IMR-90 (cell line): ENCODE results near the gene CDH16. TPM values are rescaled to one million over a fixed set of nuclear protein-coding genes. Genes with fewer than 3 reads are reported as not detected.

Experiments used
- ATAC-seq: fragments of 200-7000 bp; cut with Tn5 transposase; 2 replicates; pipeline ENCODE4 v1.9.1; 2020; ENCODE audit warnings: low read depth, mild to moderate bottlenecking, moderate library complexity
- BruUV-seq: library from RNA; stranded (reverse); fragments of 400-500 nt; replicated peaks from 2 replicates; lab custom pipeline; 2021; lab: Mats Ljungman, UMichigan
- CTCF ChIA-PET: fragments of 300-600 bp; formaldehyde crosslinking; extraction: SDS; loops from one replicate; lab custom pipeline; 2021; ENCODE audit warnings: antibody characterized with exemption; lab: Yijun Ruan, JAX
- POLR2A ChIA-PET: fragments of 300-600 bp; sonication (Branson Sonifier 250); formaldehyde crosslinking; loops from one replicate; lab custom pipeline; 2022; ENCODE audit warnings: antibody characterized with exemption; ENCODE audit not compliant: unreplicated experiment; lab: Charles Lee
- DNase-seq: peaks from one replicate; pipeline ENCODE4 v3.0.0; 2013
- H2AFZ ChIP-seq: replicated peaks from 2 replicates; pipeline ENCODE3; 2013; ENCODE audit warnings: low read length, mild to moderate bottlenecking; ENCODE audit not compliant: poor library complexity
- H2AK5ac ChIP-seq: 2 replicates; pipeline ENCODE4 v1.6.1; 2013; ENCODE audit warnings: low read depth, low read length, inconsistent platforms
- H2AK9ac ChIP-seq: replicated peaks from 2 replicates; pipeline ENCODE3; 2013; ENCODE audit warnings: mild to moderate bottlenecking, low read depth, low read length, moderate library complexity; ENCODE audit not compliant: poor library complexity
- H2BK120ac ChIP-seq: 2 replicates; pipeline ENCODE4 v1.6.1; 2013; ENCODE audit warnings: low read depth, low read length, inconsistent platforms
- H2BK15ac ChIP-seq: 3 replicates; pipeline ENCODE4 v1.6.1; 2013; ENCODE audit warnings: low read depth, low read length, inconsistent platforms
- H2BK20ac ChIP-seq: 2 replicates; pipeline ENCODE4 v1.6.1; 2013; ENCODE audit warnings: low read depth, mild to moderate bottlenecking, inconsistent platforms, low read length, moderate library complexity
- H2BK5ac ChIP-seq: 2 replicates; pipeline ENCODE4 v1.6.1; 2013; ENCODE audit warnings: mild to moderate bottlenecking, low read depth, low read length, inconsistent platforms; ENCODE audit not compliant: poor library complexity, severe bottlenecking
- H3K14ac ChIP-seq: replicated peaks from 2 replicates; pipeline ENCODE4 v1.6.1; 2013; ENCODE audit warnings: low read depth, low read length, inconsistent platforms
- H3K18ac ChIP-seq: 2 replicates; pipeline ENCODE4 v1.6.1; 2013; ENCODE audit warnings: low read depth, low read length, control low read depth
- H3K23ac ChIP-seq: 2 replicates; pipeline ENCODE4 v1.6.1; 2013; ENCODE audit warnings: low read depth, low read length, inconsistent platforms
- H3K27ac ChIP-seq: 2 replicates; pipeline ENCODE4 v1.5.1; 2013; ENCODE audit warnings: mild to moderate bottlenecking, control low read depth, low read length; ENCODE audit not compliant: insufficient read depth
- H3K27me3 ChIP-seq: 2 replicates; pipeline ENCODE4 v1.6.1; 2013; ENCODE audit warnings: low read length; ENCODE audit not compliant: control insufficient read depth, insufficient read depth
- H3K36me3 ChIP-seq: 2 replicates; pipeline ENCODE4 v1.6.1; 2013; ENCODE audit warnings: low read length, mixed read lengths; ENCODE audit not compliant: control insufficient read depth, insufficient read depth
- H3K4ac ChIP-seq: 2 replicates; pipeline ENCODE4 v1.6.1; 2013; ENCODE audit warnings: low read depth, low read length, inconsistent platforms
- H3K4me1 ChIP-seq: 2 replicates; pipeline ENCODE4 v1.6.1; 2013; ENCODE audit warnings: low read length, mixed read lengths; ENCODE audit not compliant: control insufficient read depth, insufficient read depth
- H3K4me2 ChIP-seq: 2 replicates; pipeline ENCODE4 v1.6.1; 2013; ENCODE audit warnings: low read depth, mild to moderate bottlenecking, control low read depth, low read length, moderate library complexity
- H3K4me3 ChIP-seq: 2 replicates; pipeline ENCODE4 v1.5.1; 2013; ENCODE audit warnings: low read depth, mild to moderate bottlenecking, control low read depth, low read length, moderate library complexity; ENCODE audit not compliant: insufficient read depth
- H3K56ac ChIP-seq: 2 replicates; pipeline ENCODE4 v1.6.1; 2013; ENCODE audit warnings: low read length, inconsistent platforms; ENCODE audit not compliant: insufficient read depth; ENCODE audit errors: extremely low read depth
- H3K79me1 ChIP-seq, 2 experiments: 2 replicates each; pipeline ENCODE4 v1.6.1; 2013; ENCODE audit warnings: low read length in 2 of 2, inconsistent platforms in 1 of 2, low read depth in 1 of 2
- H3K9ac ChIP-seq: 2 replicates; pipeline ENCODE4 v1.6.1; 2013; ENCODE audit warnings: low read depth, low read length, control low read depth
- H3K9me1 ChIP-seq: 2 replicates; pipeline ENCODE4 v1.6.1; 2013; ENCODE audit warnings: low read length, inconsistent platforms; ENCODE audit not compliant: insufficient read depth
- H3K9me3 ChIP-seq: 2 replicates; pipeline ENCODE4 v1.6.1; 2013; ENCODE audit warnings: low read length; ENCODE audit not compliant: control insufficient read depth, insufficient read depth
- H4K20me1 ChIP-seq: 2 replicates; pipeline ENCODE4 v1.6.1; 2013; ENCODE audit warnings: low read length, inconsistent platforms; ENCODE audit not compliant: insufficient read depth
- H4K5ac ChIP-seq: 2 replicates; pipeline ENCODE4 v1.6.1; 2013; ENCODE audit warnings: mild to moderate bottlenecking, low read depth, low read length, control low read depth
- H4K8ac ChIP-seq, 2 experiments: 2 replicates each; pipeline ENCODE4 v1.6.1; 2013; ENCODE audit warnings: low read depth in 2 of 2, low read length in 2 of 2, control low read depth in 1 of 2, inconsistent platforms in 1 of 2
- H4K91ac ChIP-seq: 2 replicates; pipeline ENCODE4 v1.6.1; 2013; ENCODE audit warnings: low read depth, low read length, inconsistent platforms; ENCODE audit not compliant: insufficient read depth
- BHLHE40 ChIP-seq: fragments of 150-350 bp; IDR thresholded peaks from 2 replicates; pipeline ENCODE4 v1.6.1; 2016; ENCODE audit warnings: mild to moderate bottlenecking, low read depth, low read length
- CEBPB ChIP-seq: IDR thresholded peaks from 2 replicates; pipeline ENCODE4 v1.6.1; 2012; ENCODE audit warnings: low read depth, low read length, improper control_type of control experiment
- CHD1 ChIP-seq: IDR thresholded peaks from 2 replicates; pipeline ENCODE4 v1.6.1; 2012; ENCODE audit warnings: low read depth, low read length, improper control_type of control experiment
- FOS ChIP-seq: fragments of 150-350 bp; IDR thresholded peaks from 2 replicates; pipeline ENCODE4 v1.6.1; 2016; ENCODE audit warnings: low read depth, low read length
- MAFK ChIP-seq: IDR thresholded peaks from 2 replicates; pipeline ENCODE4 v1.6.1; 2012; ENCODE audit warnings: low read depth, low read length, improper control_type of control experiment
- MAZ ChIP-seq: IDR thresholded peaks from 2 replicates; pipeline ENCODE4 v1.6.1; 2012; ENCODE audit warnings: low read depth, mild to moderate bottlenecking, low read length, improper control_type of control experiment, moderate library complexity, borderline replicate concordance
- MXI1 ChIP-seq: IDR thresholded peaks from 2 replicates; pipeline ENCODE4 v1.6.1; 2012; ENCODE audit warnings: low read depth, mild to moderate bottlenecking, low read length, moderate library complexity, borderline replicate concordance
- POLR2A ChIP-seq: IDR thresholded peaks from 2 replicates; pipeline ENCODE4 v1.6.1; 2012; ENCODE audit warnings: mild to moderate bottlenecking, low read depth, low read length
- RAD21 ChIP-seq: IDR thresholded peaks from 2 replicates; pipeline ENCODE4 v1.6.1; 2012; ENCODE audit warnings: low read length, improper control_type of control experiment
- RCOR1 ChIP-seq: IDR thresholded peaks from 2 replicates; pipeline ENCODE4 v1.6.1; 2012; ENCODE audit warnings: mild to moderate bottlenecking, low read length, improper control_type of control experiment; ENCODE audit not compliant: insufficient replicate concordance
- RFX5 ChIP-seq: IDR thresholded peaks from 2 replicates; pipeline ENCODE4 v1.8.0; 2012; ENCODE audit warnings: low read depth, mild to moderate bottlenecking, low read length, moderate library complexity
- SMC3 ChIP-seq: fragments of 150-350 bp; IDR thresholded peaks from 2 replicates; pipeline ENCODE4 v1.6.1; 2016; ENCODE audit warnings: low read depth, mild to moderate bottlenecking, antibody characterized with exemption, low read length, moderate library complexity
- USF2 ChIP-seq: fragments of 150-350 bp; IDR thresholded peaks from 2 replicates; pipeline ENCODE4 v1.6.1; 2017; ENCODE audit warnings: mild to moderate bottlenecking, antibody characterized with exemption, low read length, low read depth
- WGBS, 2 experiments: methylation state at CpG; one replicate each; pipeline versions ENCODE4 v1.1.5 to v1.1.7; 2013; ENCODE audit warnings: missing lambda C conversion rate in 2 of 2; ENCODE audit not compliant: insufficient read length in 1 of 2; ENCODE audit errors: extremely low coverage in 2 of 2; 5-methylcytosine and 5-hydroxymethylcytosine counted together
- dilution Hi-C: fragments of 300-500 bp; cut with HindIII; formaldehyde crosslinking; loops from one replicate; pipeline ENCODE4 v1.14.3; 2018; ENCODE audit warnings: low sequenced_read_pairs; ENCODE audit not compliant: unreplicated experiment
- in situ Hi-C: fragments of 300-500 bp; cut with MboI; formaldehyde crosslinking; loops from 3 replicates; pipeline ENCODE4 v1.14.3; 2019; ENCODE audit warnings: low sequenced_read_pairs, inconsistent platforms, mixed read lengths
- intact Hi-C: fragments of 100-400 bp; cut with micrococcal nuclease; formaldehyde crosslinking; loops from 2 replicates; pipeline ENCODE4 v1.10.0; 2022
- polyA plus RNA-seq, 3 experiments: library from polyadenylated mRNA; depleted of rRNA; stranded (reverse); fragments of >200 nt; gene quantifications; 2 replicates each; pipeline ENCODE4 v1.2.3, GENCODE V29; 2012; ENCODE audit warnings: low replicate concordance in 1 of 3
- total RNA-seq: library from RNA; depleted of rRNA; stranded (reverse); fragments of >200 nt; gene quantifications from 2 replicates; pipeline ENCODE4 v1.2.3, GENCODE V29; 2012
- TF ChIP-seq, protein P1 (sequence below): conservative IDR thresholded peaks from 2 replicates; pipeline ENCODE4 v1.5.1; 2012; ENCODE audit warnings: mild to moderate bottlenecking, low read depth, low read length, improper control_type of control experiment
- TF ChIP-seq, protein P2 (sequence below): fragments of 150-350 bp; IDR thresholded peaks from 2 replicates; pipeline ENCODE4 v1.6.1; 2016; ENCODE audit warnings: low read depth, mild to moderate bottlenecking, low read length, moderate library complexity, borderline replicate concordance

The CDH16 gene
- total and polyA plus RNA-seq, 2 of the 4 experiments (the other 2 are of a cell fraction) = not detected

DNA sequence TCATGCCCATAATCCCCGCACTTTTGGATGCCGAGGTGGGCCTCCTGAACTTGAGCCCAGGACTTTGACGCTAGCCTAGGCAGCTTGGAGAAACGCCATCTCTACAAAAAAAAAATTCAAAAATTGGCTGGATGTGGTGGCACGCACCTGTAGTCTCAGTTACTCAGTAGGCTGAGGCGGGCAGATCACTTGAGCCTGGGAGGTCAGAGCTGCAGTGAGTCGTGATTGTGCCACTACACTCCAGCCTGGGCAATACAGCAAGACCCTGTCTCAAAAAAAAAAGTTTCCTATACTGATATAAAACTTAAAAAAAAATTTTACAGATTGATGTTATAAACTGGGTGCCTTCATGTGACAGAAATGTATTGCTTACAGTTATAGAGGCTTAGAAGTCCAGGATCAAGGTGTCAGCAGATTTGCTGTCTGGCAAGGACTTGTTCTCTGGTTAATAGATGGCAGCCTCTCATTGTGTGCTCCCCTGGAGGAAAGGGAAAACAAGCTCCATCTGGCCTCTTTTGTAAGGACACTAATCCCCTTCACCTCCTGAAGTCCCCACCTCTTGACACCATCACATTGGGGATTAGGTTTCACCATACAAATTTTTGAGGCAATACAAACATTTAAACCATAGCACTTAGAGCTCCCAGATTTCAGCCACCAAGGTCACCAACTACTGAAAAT, 33.9 kb upstream of the CDH16 start:
- no peak overlapping the region for H3K4me2 ChIP-seq
- peaks cover 2% of the 10 kb centered on the region; the same call in 1 of the 2 replicates for H3K9me3 ChIP-seq
- no peak overlapping the region for H4K8ac ChIP-seq
- no peak overlapping the region for H4K91ac ChIP-seq
- H2BK5ac ChIP-seq = no peak overlapping the region
- H3K36me3 ChIP-seq = no peaks in the 10 kb centered on the region
- H3K27ac ChIP-seq = no peak overlapping the region
- H3K4me3 ChIP-seq = no peak overlapping the region
- H2BK120ac ChIP-seq = no peak overlapping the region
- H3K79me1 ChIP-seq = no peaks in the 10 kb centered on the region
- no peak overlapping the region for H3K18ac ChIP-seq
- TF ChIP-seq, protein P1, sequence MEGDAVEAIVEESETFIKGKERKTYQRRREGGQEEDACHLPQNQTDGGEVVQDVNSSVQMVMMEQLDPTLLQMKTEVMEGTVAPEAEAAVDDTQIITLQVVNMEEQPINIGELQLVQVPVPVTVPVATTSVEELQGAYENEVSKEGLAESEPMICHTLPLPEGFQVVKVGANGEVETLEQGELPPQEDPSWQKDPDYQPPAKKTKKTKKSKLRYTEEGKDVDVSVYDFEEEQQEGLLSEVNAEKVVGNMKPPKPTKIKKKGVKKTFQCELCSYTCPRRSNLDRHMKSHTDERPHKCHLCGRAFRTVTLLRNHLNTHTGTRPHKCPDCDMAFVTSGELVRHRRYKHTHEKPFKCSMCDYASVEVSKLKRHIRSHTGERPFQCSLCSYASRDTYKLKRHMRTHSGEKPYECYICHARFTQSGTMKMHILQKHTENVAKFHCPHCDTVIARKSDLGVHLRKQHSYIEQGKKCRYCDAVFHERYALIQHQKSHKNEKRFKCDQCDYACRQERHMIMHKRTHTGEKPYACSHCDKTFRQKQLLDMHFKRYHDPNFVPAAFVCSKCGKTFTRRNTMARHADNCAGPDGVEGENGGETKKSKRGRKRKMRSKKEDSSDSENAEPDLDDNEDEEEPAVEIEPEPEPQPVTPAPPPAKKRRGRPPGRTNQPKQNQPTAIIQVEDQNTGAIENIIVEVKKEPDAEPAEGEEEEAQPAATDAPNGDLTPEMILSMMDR = no peak
- TF ChIP-seq RFX5 (no peak), RCOR1 (no peak), CHD1 (no peak), SMC3 (no peak), MAFK (no peak), FOS (no peak), RAD21 (no peak), POLR2A (no peak), MAZ (no peak), CEBPB (no peak), USF2 (no peak), MXI1 (no peak), BHLHE40 (no peak)
- TF ChIP-seq, protein P2, sequence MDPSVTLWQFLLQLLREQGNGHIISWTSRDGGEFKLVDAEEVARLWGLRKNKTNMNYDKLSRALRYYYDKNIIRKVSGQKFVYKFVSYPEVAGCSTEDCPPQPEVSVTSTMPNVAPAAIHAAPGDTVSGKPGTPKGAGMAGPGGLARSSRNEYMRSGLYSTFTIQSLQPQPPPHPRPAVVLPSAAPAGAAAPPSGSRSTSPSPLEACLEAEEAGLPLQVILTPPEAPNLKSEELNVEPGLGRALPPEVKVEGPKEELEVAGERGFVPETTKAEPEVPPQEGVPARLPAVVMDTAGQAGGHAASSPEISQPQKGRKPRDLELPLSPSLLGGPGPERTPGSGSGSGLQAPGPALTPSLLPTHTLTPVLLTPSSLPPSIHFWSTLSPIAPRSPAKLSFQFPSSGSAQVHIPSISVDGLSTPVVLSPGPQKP = no peak
- no peak overlapping the region for H2BK20ac ChIP-seq
- 80% methylated on average over 1 of the region's 7 CpGs; no CpG with 5 or more reads in 1 of the 2 experiments for WGBS, 2 experiments
- H3K9ac ChIP-seq = no peak overlapping the region
- H2AK9ac ChIP-seq = no peak overlapping the region
- H2AK5ac ChIP-seq = no peak overlapping the region
- ChIA-PET POLR2A (interaction anchor here (0.5 kb wide), 1 partner anchor 159 kb away, joined by 17 read pairs; no protein-coding TSS in a partner anchor), CTCF (interaction anchor here (0.6 to 1.1 kb wide), 2 partner anchors 86 to 149 kb away, joined by 3 read pairs; no protein-coding TSS in a partner anchor)
- no TSS peak for BruUV-seq
- H3K23ac ChIP-seq = no peak overlapping the region
- no peaks in the 10 kb centered on the region for H3K9me1 ChIP-seq
- no peaks in the 10 kb centered on the region for H4K20me1 ChIP-seq
- H4K5ac ChIP-seq = no peak overlapping the region
- no peak for ATAC-seq
- intact Hi-C loops (no loop called here), dilution Hi-C loops (no loop called here), in situ Hi-C loops (no loop called here)
- peaks cover 16% of the 10 kb centered on the region for H3K27me3 ChIP-seq
- H2BK15ac ChIP-seq = no peak overlapping the region
- no peak overlapping the region for H3K4ac ChIP-seq
- H3K4me1 ChIP-seq = peaks cover 5% of the 10 kb centered on the region
- DNase-seq = no peak
- H2AFZ ChIP-seq = no peak overlapping the region
- H3K56ac ChIP-seq = no peak overlapping the region
- H3K14ac ChIP-seq = no peak overlapping the region
